ENCODE data around the gene KCNIP4. TPM values are rescaled to one million over a fixed set of nuclear protein-coding genes. Genes with fewer than 3 reads are reported as not detected.

The KCNIP4 gene
- total and polyA plus RNA-seq, 2 of the 8 experiments (the other 6 are each of a cell fraction or from before 2014, with no cell fraction given) = 0.06 TPM; not detected in 1

DNA sequence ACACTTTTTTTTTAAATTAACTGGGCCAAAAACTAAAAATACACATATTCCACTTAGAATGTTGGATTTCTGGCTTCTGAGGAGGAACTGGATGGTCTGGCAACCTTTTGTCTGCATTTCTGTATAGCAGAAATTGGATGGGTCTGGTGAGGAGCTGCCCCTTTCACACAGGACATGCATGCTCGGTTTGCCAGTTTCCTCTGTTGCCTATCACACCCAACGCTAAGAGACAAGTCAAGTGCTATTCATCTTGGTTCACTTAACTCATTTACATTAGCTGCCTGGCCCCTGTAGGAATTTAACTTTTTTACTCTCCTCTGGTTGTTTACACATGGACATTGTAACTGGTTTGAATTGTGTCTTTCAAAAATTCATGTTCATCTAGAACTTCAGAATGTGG lies 1052.6 kb downstream of the KCNIP4 start (continued):
- TF ChIP-seq NANOG (IDR thresholded peaks at IDR 0.05; ENCODE audit: insufficient read depth, low read depth, low read length, poor library complexity, severe bottlenecking) (no peak), CEBPB (IDR thresholded peaks at IDR 0.05; ENCODE audit: low read depth, low read length) (no peak), SP2 (IDR thresholded peaks at IDR 0.05; ENCODE audit: low read length) (no peak), CBX8 (IDR thresholded peaks at IDR 0.05; ENCODE audit: borderline replicate concordance, low read depth, low read length) (no peak), BCL11A (IDR thresholded peaks at IDR 0.05; ENCODE audit: low read depth in 2 of 2, low read length in 2 of 2) (no peak)
- TF ChIP-seq, protein P1, sequence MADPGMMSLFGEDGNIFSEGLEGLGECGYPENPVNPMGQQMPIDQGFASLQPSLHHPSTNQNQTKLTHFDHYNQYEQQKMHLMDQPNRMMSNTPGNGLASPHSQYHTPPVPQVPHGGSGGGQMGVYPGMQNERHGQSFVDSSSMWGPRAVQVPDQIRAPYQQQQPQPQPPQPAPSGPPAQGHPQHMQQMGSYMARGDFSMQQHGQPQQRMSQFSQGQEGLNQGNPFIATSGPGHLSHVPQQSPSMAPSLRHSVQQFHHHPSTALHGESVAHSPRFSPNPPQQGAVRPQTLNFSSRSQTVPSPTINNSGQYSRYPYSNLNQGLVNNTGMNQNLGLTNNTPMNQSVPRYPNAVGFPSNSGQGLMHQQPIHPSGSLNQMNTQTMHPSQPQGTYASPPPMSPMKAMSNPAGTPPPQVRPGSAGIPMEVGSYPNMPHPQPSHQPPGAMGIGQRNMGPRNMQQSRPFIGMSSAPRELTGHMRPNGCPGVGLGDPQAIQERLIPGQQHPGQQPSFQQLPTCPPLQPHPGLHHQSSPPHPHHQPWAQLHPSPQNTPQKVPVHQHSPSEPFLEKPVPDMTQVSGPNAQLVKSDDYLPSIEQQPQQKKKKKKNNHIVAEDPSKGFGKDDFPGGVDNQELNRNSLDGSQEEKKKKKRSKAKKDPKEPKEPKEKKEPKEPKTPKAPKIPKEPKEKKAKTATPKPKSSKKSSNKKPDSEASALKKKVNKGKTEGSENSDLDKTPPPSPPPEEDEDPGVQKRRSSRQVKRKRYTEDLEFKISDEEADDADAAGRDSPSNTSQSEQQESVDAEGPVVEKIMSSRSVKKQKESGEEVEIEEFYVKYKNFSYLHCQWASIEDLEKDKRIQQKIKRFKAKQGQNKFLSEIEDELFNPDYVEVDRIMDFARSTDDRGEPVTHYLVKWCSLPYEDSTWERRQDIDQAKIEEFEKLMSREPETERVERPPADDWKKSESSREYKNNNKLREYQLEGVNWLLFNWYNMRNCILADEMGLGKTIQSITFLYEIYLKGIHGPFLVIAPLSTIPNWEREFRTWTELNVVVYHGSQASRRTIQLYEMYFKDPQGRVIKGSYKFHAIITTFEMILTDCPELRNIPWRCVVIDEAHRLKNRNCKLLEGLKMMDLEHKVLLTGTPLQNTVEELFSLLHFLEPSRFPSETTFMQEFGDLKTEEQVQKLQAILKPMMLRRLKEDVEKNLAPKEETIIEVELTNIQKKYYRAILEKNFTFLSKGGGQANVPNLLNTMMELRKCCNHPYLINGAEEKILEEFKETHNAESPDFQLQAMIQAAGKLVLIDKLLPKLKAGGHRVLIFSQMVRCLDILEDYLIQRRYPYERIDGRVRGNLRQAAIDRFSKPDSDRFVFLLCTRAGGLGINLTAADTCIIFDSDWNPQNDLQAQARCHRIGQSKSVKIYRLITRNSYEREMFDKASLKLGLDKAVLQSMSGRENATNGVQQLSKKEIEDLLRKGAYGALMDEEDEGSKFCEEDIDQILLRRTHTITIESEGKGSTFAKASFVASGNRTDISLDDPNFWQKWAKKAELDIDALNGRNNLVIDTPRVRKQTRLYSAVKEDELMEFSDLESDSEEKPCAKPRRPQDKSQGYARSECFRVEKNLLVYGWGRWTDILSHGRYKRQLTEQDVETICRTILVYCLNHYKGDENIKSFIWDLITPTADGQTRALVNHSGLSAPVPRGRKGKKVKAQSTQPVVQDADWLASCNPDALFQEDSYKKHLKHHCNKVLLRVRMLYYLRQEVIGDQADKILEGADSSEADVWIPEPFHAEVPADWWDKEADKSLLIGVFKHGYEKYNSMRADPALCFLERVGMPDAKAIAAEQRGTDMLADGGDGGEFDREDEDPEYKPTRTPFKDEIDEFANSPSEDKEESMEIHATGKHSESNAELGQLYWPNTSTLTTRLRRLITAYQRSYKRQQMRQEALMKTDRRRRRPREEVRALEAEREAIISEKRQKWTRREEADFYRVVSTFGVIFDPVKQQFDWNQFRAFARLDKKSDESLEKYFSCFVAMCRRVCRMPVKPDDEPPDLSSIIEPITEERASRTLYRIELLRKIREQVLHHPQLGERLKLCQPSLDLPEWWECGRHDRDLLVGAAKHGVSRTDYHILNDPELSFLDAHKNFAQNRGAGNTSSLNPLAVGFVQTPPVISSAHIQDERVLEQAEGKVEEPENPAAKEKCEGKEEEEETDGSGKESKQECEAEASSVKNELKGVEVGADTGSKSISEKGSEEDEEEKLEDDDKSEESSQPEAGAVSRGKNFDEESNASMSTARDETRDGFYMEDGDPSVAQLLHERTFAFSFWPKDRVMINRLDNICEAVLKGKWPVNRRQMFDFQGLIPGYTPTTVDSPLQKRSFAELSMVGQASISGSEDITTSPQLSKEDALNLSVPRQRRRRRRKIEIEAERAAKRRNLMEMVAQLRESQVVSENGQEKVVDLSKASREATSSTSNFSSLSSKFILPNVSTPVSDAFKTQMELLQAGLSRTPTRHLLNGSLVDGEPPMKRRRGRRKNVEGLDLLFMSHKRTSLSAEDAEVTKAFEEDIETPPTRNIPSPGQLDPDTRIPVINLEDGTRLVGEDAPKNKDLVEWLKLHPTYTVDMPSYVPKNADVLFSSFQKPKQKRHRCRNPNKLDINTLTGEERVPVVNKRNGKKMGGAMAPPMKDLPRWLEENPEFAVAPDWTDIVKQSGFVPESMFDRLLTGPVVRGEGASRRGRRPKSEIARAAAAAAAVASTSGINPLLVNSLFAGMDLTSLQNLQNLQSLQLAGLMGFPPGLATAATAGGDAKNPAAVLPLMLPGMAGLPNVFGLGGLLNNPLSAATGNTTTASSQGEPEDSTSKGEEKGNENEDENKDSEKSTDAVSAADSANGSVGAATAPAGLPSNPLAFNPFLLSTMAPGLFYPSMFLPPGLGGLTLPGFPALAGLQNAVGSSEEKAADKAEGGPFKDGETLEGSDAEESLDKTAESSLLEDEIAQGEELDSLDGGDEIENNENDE (IDR thresholded peaks at IDR 0.05; ENCODE audit: insufficient replicate concordance, low read length) = no peak

All from H1 (cell line).